GM19099 (cell line): ENCODE results near the gene TIE1.

Experiments used
- POLR2A ChIP-seq: IDR thresholded peaks from 3 replicates; pipeline ENCODE4 v1.6.1; 2011; ENCODE audit warnings: low read depth; ENCODE audit not compliant: insufficient read length; ENCODE audit errors: extremely low read depth

TIE1 gene

DNA sequence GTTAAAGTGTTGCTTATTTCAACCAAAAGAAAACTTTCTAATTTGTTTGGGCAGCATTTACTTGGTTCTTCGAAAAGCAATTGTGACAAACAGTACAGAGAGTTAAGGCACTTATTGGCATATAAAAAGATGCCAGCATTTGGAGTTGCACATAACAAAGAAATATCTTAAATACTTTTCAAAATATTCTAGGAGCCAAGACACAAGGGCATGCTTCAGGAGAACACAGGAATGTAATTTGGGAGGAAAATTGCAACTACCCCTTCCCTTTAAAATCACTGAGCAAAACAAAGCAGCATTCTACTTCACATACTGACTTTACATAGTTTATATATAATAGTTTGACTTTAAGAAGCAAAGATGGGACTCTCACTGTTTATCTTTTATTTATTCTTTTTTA, 4.6 kb upstream of the TIE1 start:
- no peak for TF ChIP-seq POLR2A

DNA sequence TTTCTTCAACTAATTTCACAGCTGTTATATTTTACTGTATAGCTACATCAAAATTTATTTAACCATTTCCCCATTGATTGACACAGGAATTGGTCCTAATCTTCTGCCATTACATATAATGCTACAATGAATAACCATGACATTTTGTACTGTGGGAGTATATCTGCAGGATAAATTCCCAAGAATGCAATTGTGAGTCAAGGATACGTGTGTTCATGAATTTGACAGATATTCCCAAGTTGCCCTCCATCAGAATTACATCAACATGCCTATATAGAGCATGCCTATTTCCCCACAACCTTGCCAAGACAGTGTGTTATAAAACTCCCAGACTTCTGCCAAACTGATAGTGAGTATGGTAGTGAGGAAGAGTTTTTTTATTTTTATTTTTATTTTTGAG, 2.7 kb upstream of the TIE1 start:
- no peak for TF ChIP-seq POLR2A

GRCh38 chr1:43299101-43299500, 1.7 kb upstream of the TIE1 start:
- no peak for TF ChIP-seq POLR2A

DNA sequence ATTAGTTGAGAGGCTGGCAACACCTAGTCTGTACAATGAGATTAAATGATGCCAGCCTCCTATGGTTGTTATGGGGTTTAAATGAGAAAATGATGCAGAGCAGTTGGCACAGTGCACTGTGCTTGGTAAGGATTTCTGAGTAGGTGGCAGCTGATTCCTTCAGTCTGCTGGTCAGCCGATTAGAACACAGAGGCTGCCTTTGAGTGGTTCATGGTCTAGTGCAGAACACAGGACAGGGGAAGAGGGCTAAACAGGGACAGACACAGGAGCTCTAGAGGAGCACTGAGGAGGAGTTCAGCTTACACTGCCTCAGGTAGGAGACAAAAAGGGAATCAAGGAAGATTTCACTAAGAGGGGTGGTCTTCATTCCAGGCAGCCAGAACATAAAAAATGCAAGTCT, 1.4 kb downstream of the TIE1 start:
- no peak for TF ChIP-seq POLR2A

DNA sequence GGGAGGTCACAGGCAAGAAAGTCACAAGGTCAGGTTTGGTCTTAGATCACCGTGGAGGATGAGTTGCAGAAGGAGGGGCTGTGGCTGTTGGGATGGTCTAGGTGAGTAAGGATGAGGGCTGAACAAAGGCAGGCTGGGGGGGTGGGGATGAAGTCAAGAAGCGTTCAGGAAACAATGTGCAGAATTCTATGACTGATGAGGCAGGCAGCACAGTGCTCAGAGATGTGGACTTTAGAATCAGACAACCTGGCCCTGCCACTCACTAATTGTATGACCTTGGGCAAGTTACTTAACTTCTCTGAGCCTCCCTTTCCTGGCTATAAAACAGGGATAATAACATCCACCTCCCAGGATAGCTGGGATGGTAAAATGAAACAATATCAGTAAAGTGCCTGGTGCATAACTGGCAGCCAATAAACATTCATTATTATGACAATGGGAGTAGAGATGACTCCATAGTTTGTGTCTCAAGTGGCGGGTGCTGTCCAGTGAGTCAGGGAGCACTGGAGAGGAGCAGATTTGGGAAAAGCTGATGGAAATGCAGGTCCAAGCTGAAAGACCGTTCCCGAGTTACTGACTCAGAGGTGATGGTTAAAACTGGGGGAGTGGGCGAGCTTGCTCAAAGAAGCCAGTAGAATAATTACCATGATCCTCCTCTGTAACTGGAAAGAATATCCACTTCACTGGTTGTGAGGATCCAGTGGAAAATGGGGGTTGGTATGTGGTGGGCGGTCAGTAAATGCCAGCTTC, 2.1 kb downstream of the TIE1 start:
- TF ChIP-seq POLR2A: no peak

DNA sequence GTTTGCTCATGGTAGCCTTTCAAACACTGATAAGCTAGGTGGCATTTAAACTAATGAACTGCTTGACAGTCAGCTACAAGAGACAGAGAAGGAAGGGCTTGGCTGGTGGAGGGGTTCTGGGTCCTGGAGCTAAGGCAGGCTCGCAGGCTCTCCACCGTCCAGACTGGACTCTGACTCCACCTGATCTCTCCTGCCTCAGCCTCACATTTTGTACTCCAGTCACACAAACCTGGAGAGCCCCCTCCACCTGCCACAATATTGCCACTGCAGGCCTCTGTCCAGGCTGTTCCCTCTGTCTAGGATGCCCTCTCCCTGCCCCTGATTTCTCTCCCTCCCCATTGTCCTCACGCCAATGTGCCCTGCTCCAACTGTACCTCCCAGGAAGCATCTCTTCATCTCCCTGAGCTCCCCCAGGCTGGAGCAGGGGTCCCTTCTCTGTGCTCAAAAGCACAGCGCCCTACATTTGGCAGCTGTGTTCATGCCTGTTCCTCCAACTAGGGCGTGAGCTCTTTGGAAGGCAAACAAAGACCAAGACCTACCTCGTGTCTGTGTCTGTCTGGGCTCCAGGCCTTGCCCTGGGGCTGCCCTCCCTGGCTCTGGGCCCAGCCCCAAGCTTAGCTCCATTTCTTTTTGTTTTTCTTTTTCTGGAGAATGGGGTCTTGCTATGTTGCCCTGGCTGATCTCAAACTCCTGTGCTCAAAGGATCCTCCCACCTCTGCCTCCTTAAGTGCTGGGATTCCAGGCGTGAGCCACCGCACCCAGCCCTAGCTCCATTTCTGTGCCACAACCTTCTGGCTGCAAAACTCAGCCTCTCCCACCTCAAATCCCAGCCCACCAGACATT, 2.9 kb downstream of the TIE1 start:
- no peak for TF ChIP-seq POLR2A

DNA sequence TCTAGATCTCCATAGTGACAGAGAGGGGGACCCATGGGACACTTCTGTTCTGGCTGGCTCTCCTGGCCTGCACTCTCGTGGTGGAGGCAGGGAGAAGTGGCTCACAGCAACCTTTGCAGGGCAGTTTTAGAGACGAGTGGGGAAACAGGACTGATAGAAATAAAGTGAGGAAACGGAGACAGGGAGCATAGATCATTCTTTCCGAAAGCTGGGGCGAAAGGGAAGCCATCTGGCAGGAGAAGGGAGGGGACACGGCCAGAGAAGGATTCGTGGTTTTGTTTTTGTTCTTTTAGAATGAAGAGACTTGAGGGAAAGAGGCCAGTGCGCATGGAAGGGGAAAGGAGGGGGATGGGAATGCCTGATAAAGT, 3.5 kb downstream of the TIE1 start:
- TF ChIP-seq POLR2A: no peak

DNA sequence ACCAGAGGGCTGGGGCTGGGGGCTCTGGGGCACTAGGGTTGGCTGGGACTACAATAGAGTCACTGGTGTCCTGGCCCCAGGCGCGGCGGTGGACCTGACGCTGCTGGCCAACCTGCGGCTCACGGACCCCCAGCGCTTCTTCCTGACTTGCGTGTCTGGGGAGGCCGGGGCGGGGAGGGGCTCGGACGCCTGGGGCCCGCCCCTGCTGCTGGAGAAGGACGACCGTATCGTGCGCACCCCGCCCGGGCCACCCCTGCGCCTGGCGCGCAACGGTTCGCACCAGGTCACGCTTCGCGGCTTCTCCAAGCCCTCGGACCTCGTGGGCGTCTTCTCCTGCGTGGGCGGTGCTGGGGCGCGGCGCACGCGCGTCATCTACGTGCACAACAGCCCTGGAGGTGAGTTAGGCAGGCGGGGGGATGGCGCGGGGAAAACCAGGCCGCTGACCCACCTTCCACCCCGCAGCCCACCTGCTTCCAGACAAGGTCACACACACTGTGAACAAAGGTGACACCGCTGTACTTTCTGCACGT, 4.1 kb downstream of the TIE1 start:
- no peak for TF ChIP-seq POLR2A

GRCh38 chr1:43305461-43305860, 4.7 kb downstream of the TIE1 start:
- TF ChIP-seq POLR2A: no peak

DNA sequence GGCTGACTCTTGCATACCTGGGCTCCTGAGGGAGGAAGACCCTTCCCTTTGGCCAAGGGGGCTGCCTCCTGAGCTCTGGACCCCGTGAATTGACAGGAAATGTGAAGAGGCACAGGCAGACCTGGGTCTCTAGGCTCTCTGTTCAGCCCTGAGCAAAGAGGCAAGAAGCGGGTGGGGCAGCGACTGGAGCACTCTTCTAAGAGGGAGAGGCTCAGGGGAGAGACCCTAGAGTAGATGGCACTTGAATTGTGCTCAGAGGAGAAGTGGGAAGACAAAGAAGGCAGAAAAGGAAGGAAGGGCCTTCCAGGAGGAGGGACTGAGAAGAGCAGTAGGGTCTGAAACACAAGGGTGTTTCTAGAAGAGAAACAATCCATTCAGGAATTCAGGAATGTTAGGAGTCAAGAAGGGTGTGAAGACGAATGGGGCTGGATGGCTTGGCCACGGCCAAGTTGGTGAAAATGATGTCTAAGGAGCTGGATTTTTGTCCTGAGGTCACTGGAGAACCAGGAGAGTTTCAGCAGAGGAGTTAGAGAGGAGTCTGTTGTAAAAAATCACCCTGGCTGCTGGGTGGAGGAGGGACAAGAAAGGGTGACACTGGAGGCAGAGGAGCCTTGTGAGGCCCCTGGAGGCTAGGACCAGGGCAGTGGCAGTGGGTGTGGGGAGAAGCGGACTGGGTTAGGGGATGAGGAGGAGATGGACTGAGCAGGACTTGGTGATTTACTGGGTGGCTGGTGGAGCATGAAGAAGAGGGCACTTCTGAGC, 5.3 kb downstream of the TIE1 start:
- no peak for TF ChIP-seq POLR2A

DNA sequence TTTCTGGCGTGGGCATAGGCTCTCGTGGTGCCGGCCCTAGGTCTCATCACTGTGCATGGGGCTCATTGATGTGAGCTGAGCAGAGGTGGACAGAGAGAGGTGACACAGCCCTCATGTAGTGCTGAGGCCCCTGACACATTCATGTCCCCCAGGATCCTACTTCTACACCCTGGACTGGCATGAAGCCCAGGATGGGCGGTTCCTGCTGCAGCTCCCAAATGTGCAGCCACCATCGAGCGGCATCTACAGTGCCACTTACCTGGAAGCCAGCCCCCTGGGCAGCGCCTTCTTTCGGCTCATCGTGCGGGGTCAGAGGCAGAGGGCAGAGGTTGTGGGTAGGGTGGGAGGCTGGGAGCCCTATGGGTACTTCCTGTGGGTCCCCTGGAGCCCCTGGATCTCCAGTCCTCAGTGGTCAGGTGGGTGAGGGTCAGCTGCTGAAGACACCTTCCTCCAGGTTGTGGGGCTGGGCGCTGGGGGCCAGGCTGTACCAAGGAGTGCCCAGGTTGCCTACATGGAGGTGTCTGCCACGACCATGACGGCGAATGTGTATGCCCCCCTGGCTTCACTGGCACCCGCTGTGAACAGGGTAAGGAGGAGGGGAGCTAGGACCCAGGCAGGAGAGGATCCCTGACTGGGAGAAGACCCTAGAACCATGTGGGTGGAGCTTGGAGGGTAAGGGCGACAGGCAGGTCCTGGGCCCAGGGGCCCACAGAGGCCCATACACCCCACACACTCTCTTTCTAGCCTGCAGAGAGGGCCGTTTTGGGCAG, 6.1 kb downstream of the TIE1 start:
- TF ChIP-seq POLR2A: no peak

DNA sequence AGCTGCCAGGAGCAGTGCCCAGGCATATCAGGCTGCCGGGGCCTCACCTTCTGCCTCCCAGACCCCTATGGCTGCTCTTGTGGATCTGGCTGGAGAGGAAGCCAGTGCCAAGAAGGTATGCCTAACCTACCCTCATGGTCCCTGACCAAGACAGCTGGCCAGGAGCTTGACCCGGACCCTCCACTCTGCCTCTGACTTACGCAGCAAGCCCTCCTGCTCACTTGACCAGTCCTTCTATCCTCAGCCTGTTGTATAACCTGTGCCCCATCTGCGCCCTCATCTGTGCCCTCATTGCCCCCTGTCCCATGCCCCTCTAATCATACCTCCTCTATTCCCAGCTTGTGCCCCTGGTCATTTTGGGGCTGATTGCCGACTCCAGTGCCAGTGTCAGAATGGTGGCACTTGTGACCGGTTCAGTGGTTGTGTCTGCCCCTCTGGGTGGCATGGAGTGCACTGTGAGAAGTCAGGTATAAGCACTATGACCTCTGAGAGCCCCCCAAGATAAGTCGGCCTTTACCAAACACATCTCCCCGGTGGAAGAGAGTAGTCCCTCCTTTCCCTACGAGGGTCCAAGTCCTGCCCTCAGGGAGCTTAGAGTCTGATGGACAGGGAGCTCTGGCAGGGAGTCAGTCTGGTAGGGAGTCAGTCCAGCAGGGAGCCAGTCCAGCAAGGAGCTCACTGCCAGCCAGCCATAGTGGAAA, 6.8 kb downstream of the TIE1 start:
- TF ChIP-seq POLR2A: no peak

GRCh38 chr1:43308635-43309404, 8.0 kb downstream of the TIE1 start:
- TF ChIP-seq POLR2A: no peak
